Stimulated activated CD8-positive, alpha-beta memory T cell treated with anti-CD3 and anti-CD28 coated beads, Interleukin-7, amount 100 ng/mL, for 48 hours (primary cell): ENCODE results near the gene RAB36.
A peak's percentile ranks its signal among the peaks of the same experiment; 100 is the strongest.

Experiments
- DNase-seq, 2 donors: peaks; one replicate each; pipeline ENCODE4 v3.0.0-alpha.2; 2020; ENCODE audit warnings: low read depth in 1 of 2; ENCODE audit errors: extremely low read depth in 1 of 2

RAB36 gene

DNA sequence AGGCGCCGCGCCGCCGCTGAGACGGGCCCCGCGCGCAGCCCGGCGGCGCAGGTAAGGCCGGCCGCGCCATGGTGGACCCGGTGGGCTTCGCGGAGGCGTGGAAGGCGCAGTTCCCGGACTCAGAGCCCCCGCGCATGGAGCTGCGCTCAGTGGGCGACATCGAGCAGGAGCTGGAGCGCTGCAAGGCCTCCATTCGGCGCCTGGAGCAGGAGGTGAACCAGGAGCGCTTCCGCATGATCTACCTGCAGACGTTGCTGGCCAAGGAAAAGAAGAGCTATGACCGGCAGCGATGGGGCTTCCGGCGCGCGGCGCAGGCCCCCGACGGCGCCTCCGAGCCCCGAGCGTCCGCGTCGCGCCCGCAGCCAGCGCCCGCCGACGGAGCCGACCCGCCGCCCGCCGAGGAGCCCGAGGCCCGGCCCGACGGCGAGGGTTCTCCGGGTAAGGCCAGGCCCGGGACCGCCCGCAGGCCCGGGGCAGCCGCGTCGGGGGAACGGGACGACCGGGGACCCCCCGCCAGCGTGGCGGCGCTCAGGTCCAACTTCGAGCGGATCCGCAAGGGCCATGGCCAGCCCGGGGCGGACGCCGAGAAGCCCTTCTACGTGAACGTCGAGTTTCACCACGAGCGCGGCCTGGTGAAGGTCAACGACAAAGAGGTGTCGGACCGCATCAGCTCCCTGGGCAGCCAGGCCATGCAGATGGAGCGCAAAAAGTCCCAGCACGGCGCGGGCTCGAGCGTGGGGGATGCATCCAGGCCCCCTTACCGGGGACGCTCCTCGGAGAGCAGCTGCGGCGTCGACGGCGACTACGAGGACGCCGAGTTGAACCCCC lies 35.8 kb downstream of the RAB36 start:
- DNase-seq: no peak

DNA sequence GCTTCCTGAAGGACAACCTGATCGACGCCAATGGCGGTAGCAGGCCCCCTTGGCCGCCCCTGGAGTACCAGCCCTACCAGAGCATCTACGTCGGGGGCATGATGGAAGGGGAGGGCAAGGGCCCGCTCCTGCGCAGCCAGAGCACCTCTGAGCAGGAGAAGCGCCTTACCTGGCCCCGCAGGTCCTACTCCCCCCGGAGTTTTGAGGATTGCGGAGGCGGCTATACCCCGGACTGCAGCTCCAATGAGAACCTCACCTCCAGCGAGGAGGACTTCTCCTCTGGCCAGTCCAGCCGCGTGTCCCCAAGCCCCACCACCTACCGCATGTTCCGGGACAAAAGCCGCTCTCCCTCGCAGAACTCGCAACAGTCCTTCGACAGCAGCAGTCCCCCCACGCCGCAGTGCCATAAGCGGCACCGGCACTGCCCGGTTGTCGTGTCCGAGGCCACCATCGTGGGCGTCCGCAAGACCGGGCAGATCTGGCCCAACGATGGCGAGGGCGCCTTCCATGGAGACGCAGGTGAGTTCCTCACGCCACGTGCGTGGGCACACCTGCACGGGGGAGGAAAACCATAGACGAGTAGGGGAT lies 36.5 kb downstream of the RAB36 start:
- no peak for DNase-seq

DNA sequence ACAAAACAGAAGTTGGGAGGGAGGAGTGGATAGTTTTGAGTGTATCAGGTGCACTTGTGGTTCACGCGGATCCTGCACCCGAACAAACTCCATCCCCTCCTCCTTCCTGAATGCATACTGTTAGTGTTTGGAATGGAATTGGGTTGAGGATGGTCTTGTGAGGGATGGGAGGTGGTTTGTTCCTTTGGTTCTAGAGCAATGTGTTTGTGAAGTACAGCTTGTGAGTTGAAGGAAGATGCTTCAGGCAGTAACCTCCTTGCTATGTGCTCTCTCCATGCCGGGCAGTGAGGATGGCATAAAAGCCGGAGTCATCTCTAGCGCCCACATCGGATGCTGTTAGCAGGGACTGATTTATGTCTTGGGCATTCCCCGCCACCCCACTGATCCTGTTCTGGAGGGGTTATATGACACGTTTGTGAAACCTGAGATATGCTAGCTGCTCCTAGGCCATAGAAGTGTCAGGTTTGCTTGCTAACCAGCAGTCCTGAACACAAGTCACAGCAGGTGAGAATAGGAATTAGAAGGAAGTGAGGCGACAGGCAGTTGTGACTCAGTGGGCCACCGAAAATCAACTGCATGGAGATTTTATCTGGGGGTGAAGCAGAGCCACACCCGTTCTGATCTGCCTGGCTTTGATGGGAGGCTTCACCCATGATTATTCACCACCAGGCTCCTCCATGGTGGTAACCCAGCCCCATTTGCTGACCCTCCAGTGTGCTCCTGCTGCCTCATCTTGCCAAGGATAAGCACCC lies 37.2 kb downstream of the RAB36 start:
- DNase-seq: peak in 1 of 2 donors; percentile 73

DNA sequence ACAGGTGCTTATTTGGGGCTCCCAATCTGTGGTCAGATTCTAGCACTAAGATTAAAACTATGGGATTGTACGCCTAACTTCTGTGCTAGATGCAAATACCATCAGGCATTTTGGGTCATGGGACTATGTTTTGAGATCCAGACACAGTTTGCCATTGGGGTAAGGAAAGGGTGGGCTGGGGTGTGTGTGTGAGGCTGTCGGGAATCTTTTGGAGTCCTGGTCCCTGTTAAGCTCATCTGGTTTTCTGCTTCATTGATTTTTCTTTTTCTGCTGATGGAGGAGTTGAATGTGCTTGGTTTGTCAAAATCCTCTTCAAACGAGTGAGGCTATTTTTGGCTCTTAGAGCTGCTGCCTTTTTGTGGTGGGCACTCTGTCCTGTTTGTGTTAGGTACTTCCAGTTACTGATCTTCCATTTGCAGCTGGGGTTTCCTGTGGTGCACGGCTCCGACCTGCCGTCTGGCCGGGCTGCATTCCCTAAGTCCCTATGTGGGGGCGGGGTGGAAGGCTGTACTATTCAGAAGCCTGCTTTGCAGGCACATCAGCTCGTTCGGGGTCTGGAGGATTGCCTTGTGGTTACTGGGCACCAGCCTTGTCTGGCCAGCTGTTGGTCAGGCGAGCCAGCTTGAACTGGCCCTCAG lies 37.9 kb downstream of the RAB36 start:
- DNase-seq: no peak

DNA sequence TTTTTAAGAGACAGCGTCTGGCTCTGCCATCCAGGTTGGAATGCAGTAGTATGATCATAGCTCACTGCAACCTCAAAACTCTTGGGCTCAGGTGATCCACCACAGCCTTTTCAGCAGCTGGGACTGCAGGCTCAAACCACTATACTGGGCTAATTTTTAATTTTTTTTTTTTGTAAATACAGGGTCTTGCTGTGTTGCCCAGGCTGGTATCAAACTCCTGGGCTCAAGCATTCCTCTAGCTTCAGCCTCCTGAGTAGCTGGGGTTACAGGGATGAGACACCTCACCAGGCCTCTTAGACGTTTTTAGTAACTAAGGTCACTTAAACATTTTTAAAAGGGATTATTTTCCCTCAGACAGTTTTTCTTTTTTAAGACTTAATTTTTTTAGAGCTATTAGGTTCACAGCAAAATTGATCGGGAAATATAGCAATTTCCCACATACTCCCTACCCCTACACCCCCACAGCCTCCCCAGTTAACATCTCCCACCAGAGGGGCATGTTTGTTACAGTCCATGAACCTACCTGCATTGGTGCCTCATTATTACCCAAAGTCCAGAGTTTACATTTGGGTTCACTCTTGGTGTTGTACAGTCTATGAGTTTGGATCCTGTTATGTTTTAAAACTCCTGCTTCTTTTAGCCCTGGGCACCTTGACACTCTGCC lies 39.0 kb downstream of the RAB36 start:
- no peak for DNase-seq

DNA sequence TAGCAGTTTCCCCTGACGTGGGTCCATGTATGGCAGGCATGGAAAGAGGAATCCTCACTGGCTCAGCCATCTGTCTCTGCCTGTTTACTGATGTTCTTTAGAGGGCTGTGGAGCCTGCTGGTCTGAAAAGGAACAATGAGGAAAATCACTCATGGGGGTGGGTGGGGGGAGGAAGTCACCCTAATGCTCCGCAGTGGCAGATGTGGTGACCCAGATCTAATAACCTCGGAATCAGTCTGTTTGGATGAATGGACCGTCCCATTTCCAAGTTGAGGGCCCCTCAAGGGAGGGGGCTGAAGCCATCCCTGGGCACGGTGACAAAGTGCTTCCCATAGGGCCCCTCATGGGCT lies 39.5 kb downstream of the RAB36 start:
- DNase-seq: no peak

DNA sequence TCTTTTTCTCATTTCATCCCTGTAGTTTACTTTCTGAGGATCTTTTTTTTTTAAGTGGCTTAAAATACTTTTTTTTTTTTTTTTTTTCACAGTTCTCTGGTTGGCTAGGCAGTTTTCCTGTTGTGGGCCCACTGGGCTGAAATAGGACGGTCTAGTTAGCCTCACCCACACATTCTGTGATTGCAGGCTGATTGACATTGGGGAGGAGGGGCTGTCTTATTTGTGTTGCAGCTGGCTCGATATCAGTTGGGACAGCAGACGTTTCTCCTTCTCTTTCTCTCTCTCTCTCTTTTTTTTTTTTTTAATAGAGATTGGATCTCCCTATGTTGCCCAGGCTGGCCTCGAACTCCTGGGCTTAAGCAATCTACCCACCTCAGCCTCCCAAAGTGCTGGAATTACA lies 41.9 kb downstream of the RAB36 start:
- DNase-seq: no peak

DNA sequence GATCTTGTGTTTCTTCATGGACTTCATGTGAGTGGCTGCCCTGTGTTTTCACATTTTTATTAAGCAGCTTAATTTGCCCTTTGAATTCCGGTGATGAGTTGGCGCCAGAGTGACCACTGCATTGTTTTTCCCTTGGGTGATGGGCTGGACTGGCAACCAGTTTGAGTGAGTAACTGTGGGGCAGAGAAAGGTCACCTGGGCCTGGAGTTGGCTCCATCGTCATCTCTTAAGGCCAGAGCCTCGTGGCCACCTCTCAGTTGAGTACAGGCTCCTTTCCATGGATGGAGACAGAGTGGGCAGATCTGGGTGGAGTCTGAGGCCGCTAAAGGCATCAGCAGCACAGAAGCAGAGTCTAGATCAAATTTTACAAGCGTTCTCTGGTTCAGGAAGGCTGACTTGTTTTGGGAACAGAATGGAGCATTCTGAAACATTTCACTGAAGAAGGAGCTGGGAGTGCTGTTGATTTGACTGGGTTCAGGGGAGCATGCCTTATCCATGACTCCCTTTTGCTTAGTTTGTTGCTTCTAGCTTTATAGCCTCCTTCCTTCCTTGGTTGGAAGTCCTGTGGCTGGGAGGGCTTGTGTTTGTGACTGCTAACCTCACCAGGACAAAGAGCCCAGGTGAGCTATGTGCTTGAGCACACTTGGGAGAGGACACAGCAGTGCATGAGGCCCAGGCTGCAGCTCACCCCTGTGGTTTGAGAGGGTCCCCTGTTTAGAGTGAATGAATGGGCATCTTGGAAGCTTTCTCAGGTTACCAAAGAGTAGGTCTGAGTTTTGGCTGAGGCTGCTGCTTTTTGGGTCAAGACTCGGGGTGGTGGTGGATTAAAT lies 42.8 kb downstream of the RAB36 start:
- DNase-seq: no peak

DNA sequence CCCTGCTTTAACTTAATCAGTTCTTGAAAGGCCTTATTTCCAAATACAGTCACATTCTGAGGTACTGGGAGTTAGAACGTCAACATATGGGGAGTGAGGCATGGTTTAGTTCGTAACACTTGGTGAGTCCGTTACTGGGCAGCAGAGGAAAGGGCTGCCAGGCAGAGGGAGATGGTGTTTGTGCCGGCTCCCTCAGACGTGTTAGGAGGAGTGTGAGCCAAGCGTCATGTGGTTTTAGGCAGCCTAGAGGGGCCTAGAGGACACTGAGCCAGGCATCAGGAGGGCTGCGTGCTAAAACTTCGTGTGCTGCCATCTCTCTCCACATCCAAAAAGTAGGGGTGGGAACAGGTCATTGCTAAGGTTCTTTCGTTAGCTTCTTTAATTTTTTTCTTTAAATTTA lies 45.2 kb downstream of the RAB36 start:
- DNase-seq: no peak

DNA sequence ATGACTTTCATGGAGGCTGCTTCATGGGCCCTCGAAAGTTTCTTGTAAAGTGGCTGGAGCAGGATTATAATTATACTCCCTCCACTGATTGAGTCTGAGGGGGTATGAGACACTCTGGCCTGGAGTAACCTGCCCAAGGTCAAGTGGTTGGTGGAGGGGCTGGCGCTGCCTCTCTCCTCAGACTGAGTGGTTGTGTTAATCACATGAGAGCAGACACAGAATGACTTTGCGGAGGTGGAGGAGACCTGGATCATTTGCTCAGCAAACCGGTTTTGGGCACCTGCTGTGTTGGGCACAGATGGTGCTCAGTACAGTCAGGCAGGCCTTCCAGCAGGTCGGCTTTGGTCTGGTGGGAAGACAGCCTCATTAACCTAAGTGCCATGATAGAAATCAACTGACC lies 46.9 kb downstream of the RAB36 start:
- DNase-seq: no peak

DNA sequence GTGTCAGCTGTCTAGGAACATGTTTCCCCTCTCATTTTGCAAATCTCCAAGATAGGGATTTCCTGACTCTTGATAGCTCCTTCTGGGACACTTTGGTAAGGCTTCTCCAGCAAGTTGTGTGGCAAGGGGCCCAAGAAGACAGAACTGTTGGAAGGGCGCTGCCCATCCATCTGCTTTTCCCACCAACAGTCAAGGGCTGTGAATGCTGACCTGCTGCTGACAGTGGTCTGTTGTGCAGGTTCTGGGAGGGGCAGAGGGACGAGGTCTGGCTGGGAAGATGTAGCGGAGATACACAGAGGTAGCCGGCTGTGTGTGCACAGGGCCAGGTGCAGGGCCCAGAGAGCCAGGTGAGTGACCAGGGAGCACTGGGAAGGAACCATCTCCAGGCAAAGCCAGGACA lies 47.3 kb downstream of the RAB36 start:
- DNase-seq: no peak

DNA sequence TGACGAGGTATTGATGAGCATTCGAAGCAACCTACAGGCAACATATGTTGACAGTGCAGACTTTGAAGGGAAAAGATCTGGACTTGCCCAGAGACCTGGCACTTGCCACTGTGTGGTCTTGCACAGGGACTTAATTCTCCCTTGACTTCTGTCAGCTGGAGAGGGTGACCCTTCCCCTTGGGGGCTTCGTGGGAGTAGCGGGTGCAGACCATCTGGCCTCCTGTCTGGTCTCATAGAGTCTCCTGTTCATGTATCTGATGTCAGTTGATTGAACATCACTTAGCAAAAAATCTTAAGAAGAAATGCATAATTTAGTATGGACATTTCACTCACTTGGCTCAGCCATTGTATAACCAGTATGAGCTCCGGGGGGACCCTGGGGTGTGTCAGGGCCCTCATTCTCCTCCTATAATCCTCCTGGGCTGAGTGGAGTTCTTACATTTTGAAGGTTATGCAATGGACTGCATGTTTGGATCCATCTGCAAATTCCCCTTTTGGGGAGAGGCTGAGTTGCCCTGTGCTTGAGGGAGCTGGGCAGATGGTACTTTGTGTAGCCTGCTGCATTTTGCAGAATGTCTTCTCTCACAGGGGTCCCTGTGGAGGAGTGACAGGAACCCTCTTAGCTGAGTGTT lies 48.0 kb downstream of the RAB36 start:
- DNase-seq: no peak

DNA sequence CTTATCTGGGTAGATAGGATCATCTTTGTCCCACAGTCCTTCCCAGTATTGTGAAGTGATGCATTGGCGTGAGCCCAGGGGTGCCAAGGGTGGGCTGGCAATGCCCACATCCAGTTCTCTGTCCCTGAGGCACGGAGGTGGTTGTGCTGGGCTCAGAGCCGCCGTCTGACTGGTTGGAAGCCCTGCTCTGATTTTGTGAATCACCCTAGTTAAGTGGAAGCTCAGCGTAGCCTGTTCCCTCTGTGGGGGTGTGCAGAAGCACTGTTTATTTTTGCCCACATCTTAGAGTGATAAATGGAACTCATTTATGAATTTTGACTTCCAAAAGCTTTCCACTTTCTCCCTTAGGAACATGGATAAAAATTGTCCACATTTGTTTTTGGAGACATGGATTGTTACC lies 48.6 kb downstream of the RAB36 start:
- DNase-seq: no peak

DNA sequence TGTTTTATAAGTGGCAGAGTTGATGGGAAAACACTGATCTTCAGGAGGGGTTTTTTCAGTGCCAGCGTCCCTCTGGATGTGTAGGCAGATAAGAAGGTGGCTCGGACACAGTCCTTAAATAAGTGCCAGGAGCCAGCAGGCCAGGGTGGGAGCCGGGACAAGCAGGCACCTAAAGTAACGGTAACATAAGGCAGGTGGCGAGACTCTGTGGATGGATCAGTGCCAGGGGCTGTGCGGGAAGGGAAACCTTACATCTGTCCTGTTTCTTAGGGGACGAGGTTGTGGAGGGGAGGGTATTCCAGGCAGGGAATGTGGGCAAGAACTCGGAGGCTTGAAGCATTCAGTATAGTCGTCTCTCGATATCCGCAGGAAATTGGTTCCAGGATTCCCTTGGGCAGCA lies 50.9 kb downstream of the RAB36 start:
- no peak for DNase-seq

DNA sequence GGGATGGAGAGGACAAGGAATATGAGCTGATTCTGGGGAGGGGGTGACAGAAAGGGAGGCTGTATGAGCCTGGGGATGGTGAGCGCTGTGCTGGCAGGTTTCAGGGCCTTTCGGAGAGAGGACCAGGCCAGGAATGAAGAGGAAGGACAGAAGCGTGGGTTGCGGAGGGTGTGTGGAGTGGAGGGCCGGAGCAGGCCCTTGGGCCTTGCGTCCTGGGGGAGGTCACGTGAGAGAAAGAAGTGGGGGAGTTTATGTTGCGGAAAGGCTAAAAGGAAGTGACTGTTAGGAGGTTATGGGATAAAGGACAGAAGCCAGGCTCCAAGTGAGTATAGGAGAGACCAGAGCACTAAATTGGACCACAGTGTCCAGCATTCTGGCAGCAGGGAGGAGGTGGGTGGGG lies 52.6 kb downstream of the RAB36 start:
- DNase-seq: no peak

DNA sequence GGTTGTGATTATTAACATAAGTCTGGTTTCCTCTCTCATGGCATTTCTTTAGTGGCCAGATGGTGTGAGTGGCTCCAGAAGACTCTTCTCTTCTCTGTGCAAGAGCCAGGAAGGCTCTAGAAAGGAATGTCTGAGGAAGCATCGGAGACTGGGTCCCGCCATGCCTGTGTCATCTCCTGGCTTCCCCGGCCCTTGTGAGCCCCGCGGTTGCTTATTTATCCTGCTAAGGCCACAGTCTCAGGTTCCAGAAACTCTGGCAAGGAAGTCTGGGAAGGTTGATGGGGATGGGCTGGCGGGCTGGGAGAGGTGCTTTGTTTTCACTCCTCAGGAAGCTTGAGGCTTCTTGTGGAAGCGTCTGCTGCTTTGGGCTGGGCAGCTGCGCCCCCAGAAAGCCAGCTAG lies 53.9 kb downstream of the RAB36 start:
- no peak for DNase-seq

DNA sequence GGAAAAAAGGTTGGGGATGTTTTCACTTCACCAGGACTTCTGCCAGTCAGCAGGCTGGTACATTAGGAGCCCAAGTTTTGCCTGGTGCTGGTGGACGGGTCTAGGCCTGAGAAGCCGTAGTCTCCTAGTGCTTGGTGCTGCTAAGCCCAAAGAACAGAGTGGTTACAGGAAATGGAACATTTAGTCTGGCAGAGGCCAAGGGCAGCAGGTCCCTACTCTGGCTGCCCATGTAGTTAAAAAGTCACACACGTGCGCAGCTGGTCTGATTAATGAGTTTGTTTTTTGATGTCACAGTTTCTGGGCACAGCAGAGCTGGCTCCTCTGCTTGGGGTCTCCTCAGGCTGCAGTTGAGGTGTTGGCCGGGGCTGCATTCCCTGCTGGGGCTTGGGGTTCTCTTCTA lies 55.6 kb downstream of the RAB36 start:
- no peak for DNase-seq

DNA sequence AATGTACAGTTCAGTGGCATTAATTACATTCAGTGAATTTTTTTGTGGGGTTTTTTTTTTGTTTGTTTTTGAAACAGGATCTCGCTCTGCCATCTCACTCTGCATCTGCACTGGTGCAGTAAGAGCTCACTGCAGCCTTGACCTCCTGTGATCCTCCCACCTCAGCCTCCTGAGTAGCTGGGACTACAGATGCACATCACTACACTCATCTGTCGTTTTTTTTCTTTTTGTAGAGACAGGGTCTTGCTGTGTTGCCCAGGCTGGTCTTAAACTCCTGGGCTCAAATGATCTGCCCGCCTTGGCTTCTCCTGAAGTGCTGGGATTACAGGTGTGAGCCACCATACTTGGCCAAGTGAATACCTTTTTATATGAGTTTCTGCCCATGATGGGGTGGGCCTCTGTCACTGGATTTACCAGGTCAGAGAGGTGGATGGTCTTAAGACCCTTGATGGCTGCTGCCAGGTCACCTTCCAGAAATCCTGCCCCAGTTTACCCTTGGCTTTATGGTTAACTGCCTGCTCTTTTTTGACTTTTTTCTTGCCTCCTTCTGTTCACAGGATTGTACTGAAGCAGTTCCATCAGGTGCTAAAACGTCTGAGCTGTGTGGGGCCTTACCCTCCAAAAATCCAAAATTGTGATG lies 57.7 kb downstream of the RAB36 start:
- no peak for DNase-seq

DNA sequence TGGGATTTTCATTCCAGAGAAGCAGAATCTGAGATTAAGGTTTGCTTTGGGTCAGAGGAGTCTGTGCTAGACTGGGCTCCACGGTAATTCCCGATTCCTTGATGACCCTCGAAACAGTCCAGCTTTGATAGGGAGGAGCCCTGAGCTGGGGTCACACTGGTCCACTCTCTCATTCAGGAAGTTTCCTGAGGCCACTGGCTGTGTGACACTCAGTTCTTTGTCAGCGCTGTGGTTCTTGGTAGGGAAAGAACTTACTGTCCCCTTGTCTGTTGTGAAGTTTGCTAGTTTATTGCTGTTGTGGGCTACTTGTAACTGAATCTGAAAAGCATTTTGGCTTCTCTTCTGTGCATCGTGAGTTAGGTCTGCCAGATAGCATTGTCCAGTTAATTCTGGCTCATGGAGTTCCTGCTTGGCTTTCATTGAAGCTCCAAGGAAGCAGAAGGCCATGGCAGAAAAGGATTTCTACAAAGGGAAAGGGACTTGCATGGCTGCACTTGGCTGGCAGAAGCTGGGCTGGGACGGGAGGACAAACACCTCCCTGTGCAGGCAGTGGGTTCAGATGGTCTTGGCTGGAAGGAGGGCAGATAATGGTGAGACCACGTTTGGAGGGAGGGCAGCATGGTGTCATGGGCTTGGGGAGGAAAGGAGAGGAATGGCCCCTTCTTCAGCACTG lies 58.3 kb downstream of the RAB36 start:
- DNase-seq: no peak
